Measurements from ENCODE around the gene OVOL1.

GRCh38 chr11:65766535-65766934, 20.3 kb upstream of the OVOL1 start:
- no peak for TF ChIP-seq CTCF (IDR thresholded peaks at IDR 0.05)
- TF ChIP-seq POLR2A (IDR thresholded peaks at IDR 0.05) = no peak

All from Peyer's patch (tissue), 4 donors.